Midbrain (tissue), 1 donor: ENCODE data around the gene TNNI3K.

ENCODE experiments used
- DNase-seq: peaks from one replicate; lab custom pipeline; 2025; lab: John Stamatoyannopoulos, UW

Gene TNNI3K

DNA sequence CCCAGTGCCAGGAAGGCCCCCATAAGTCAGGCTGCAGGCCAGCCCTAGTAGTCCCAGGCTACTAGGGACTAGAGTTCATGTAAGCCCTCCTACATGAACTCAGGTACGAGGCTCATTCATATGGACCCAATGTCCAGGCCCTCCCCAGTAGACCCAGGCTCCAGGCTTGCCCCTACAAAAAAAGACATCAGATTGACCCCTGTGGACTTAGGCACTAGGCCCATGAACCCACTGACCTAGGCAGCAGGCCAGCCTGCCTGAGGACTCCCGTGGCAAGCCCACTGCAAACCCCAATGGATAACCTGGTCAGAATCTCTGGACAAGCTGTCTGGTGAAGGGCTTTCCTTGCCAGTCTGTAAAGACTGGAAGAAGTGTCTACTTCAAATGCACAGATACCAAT, 51.2 kb downstream of the TNNI3K start:
- DNase-seq: no peak

DNA sequence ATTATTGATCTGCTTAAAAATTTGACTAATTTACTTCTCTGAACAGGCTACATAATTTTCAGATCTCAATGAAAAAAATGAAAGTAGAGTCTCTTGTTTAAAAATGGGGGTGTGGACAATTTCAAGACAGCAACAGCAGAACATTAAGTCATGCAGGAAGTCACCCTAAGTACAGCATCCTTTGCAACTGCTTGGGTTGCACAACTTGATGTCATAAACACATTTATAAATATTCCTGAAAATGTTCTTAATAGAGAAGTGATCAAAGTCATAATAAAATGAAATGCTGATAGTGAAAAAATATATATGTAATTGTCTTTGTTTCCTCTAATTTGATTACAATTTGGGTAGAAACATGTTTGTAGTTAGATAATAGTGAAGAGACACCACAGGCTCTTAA, 79.3 kb downstream of the TNNI3K start:
- DNase-seq: no peak

GRCh38 chr1:74316302-74316701, 81.1 kb downstream of the TNNI3K start:
- no peak for DNase-seq

- no peak for DNase-seq
Measured at GRCh38 chr1:74317663-74318062, 82.5 kb downstream of the TNNI3K start.

DNA sequence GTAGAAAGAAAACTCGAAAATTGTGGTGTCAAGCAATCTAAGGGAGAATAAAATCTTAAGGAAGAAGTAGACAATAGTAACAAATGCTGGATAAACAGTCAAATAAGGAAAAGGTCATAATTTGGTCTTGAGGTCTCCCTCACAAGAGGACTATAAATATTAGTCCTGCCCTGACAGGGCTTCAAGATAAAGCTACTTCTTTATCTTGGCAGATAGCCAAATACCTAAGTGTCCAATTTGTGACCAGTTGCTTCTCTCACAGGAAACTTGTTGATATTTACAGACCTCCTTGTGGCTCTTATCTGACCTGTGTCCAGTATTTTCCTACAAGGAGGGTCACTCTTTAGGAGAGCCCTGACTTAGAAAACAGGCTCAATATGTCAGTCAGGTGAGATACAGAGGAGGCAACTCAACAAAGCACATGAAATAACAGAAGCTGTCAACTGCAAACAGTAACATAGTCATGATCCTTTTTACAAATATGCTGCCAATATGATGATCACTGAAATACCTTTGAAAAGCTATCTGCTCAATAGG, 88.8 kb downstream of the TNNI3K start:
- DNase-seq: no peak

DNA sequence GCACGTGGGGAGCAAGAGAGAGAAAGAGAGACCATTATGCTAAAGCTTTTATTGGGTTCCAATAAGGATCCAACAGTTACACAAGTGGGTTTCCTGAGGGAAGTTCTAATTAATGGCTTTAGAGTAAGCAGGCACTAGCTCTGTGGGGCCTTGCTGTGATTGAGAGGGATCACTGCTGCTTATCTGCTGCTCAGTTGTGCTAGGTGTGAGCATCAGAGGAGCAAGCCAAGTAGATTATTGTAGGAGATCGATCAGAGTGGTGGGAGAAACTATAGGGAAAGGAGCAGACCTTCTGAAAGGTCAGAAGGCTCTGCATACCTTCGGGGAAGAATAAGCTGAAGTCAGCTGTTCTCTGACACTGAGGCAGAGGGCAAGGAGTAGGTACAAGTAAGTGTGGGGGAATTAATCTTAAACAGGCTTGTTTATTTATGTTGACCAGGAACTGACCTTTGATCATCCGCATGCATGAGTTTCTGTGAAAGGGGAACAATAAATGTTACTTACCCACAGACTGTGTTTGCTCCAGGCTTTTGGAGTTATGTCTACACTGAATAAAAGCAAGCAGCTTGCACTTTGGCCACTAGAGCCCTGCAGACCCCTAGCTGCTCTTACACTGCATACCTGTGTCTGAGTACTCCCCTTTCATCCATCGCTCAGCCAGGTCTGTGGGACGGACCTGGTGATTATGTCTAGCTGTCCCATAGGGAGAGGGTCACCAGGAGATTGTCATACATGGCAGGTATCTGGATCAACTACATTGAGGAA, 89.7 kb downstream of the TNNI3K start:
- DNase-seq: no peak

DNA sequence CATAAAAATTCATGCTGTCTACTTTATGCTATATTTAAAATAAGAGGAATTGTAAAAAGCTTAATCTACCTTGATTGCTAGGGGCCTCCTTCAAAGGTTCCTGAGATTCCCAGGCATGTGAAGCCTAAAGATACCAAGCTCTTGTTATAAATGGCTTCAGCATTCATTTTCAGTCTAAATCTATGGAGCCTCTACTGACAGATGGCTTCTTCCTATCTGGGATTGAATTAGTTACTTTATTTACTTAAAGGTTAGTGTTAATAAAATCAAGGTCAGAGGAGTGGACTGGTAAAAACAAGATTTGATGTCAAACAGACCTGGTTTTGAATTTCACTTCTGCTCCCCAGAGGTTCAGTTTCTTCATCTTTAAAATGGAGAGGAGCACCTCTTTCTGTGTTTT, 93.7 kb downstream of the TNNI3K start:
- no peak for DNase-seq

DNA sequence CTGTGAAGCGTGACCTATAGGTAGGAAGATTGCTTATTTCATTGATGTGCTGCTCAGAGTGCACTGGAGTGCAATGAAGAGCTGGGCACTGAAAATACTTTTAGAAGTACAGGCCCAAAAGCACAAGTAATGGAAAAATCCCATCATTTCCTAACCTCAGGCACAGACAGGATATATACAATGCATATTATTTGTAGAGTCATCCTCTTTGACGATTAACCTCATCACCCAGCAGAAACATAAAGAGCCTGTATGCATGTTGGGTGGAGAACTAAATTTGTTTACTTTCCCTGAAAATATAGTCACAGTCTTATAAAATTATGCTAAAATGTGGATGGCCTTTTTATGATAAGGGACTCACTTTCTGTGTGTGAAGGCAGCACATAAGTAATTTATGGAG, 98.1 kb downstream of the TNNI3K start:
- no peak for DNase-seq

- DNase-seq: no peak
Measured at GRCh38 chr1:74334147-74334546, 99.0 kb downstream of the TNNI3K start.

DNA sequence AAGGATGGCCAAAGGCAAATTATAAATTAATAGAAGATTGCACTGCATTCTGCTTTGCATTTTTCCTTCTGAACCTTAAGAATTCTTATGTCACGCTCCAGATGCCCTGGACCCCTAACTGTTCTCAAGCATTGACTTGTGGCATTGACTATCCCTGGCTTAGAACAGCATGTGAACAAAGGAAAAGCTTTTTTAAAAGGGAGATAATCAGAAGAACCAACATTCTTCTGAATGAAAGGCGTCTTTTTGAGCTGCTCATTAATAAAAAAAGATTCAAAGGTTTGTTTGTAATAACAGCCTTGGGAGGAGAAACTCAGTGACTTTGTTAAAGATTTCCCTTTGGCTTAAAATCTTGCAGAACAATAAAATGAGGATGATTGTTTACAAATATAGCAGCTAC, 105.5 kb downstream of the TNNI3K start:
- no peak for DNase-seq

GRCh38 chr1:74341702-74342339, 106.6 kb downstream of the TNNI3K start:
- DNase-seq: no peak

- no peak for DNase-seq
Measured at GRCh38 chr1:74343216-74343615, 108.0 kb downstream of the TNNI3K start.

GRCh38 chr1:74344387-74344786, 109.2 kb downstream of the TNNI3K start:
- DNase-seq: no peak

DNA sequence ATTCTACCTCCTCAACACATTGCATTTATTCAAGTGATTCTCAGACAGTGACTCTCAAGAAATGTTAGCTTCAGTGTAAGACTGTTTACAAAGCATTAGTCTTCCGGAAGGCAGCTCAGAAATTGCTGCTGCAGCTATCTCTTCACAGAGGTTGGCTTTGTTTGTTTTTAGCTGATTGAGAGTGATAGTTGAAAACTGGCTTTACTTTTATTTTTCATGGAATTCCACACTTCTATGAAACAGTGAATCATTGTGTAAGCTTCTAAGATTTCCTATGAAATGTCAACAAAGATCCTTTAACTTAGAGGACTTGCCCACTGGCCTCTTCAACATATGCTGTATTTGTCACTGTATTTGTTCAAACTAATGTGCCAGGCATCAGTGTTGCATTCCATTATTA, 121.3 kb downstream of the TNNI3K start:
- DNase-seq: no peak

- DNase-seq: no peak
Measured at GRCh38 chr1:74357150-74357549, 122.0 kb downstream of the TNNI3K start.

DNA sequence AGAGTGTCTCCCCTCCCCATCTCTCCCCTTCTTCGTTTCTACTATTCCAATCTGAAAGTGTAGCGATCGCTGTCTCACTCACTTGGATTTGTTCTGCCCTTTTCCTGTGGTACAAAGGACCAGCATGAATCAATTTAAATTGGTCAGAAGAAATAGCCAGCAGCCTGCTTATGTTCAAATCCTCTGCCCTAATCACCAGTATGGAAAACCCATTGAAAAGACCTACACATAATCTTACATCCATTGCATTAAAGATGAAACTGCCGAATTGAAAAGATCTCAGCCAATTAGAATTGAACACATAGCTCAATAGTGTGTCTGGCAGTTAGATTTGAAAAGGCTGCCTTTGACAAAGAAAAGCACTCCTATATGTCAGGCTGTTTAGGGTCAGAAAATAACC, 122.6 kb downstream of the TNNI3K start:
- no peak for DNase-seq

- DNase-seq: no peak
Measured at GRCh38 chr1:74362691-74363090, 127.5 kb downstream of the TNNI3K start.

GRCh38 chr1:74363220-74363619, 128.0 kb downstream of the TNNI3K start:
- DNase-seq: peak; percentile 11

DNA sequence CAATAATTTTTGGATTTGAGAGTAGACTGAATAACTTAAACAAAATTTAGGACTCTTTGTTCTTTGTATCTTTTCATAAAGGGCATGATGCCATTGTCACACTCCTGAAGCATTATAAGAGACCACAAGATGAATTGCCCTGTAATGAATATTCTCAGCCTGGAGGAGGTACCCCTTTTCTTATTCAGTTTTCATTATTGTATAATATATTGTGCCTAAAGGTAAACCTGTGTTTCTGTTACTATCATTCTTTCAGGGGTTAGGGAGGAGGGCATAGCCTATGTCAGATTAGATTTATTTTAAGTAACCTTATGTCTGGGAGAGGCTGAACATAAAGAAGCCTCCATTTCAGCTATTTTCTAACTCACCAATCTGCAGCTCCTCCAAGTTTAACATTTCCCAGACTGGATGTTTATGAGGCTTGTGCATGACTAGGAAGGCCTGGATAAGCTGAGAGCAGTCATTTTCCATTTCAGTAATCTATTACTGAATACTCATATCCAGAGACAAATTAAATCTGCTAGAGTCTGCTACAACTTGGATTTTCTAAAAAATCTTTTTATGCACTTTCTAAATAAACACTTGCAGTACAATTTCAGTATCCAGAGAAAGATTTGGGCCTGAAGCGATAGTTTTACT, 132.1 kb downstream of the TNNI3K start:
- DNase-seq: no peak

DNA sequence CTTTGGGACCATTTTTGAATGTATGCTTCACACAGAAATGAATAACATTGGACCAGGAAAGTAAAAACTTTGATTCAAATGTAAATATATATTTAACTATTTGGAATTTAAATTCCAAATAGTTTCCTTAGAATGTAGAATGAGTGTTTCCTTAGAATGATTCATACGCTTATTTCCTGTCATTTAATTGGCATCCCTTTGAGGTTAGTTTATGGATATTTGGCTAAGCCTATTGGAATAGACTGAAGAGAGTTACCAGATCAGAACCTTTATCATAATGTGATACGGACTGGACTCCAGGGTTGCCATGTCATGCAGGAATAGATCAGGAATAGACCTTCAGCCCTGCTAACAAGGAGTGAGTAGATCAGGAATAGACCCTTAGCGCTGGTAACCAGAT, 133.1 kb downstream of the TNNI3K start:
- DNase-seq: no peak

DNA sequence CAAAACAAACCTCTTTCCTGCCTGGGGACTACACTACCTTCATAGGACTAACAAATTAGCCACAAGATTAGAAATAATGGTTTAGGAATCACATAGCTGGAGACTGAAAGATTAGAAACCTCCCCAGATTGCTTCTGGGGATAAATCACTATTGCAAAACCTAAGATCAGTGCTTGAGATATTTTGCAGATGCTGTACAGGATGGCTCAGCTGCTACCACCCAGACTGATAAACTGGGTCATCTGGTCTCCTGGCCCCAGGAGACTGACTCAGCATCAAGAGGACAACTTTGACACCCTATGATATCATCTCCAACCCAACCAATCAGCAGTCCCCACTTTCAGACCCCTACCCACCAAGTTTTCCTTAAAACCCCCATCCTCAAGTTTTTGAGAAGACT, 140.2 kb downstream of the TNNI3K start:
- DNase-seq: no peak

GRCh38 chr1:74380252-74380651, 145.1 kb downstream of the TNNI3K start:
- DNase-seq: no peak

- no peak for DNase-seq
Measured at GRCh38 chr1:74388855-74389254, 153.7 kb downstream of the TNNI3K start.
